ENCODE measurements around the gene GMDS. TPM values are rescaled to one million over a fixed set of nuclear protein-coding genes. Genes with fewer than 3 reads are reported as not detected.

The GMDS gene
- total and polyA plus RNA-seq, 5 experiments from 2014 or later, result 11.4 to 25.0 (median 22.3) TPM

DNA sequence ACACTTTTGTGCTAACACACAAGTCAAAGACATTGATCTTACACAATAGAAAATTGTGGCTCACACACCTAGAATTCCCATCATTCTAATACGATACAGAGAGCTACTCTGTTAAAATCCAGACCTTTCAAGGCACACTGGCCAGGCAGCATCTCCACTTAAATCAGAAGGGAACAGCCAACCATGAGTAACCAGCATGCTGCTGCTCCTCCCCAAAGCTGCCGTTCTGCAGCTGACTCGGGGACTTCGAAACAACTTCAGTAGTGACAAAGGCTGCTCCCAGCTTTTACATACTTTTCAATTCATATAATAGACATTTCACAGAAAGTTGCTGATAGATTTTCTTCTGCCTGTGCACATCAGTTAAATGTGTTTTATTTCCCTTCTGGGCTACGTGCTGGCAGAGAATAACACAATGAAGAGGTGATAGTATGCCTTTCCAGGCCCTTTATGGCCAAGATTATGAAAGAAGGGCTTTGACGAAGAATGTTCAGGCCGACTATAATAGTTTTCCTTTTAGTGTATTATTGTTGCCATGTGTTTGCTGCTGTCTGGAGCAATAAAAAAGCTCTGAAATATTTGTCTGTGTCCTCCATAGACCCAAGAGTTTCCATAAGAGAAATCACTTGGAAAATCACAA, 159.0 kb downstream of the GMDS start:
- H3K27ac Mint-ChIP-seq, result peak overlapping the region in 1 of 10 donors; percentile 6
- peaks cover 0 to 26% (median 16%) of the 10 kb centered on the region in 3 donors for H3K36me3 Mint-ChIP-seq
- H3K4me1 Mint-ChIP-seq, result peaks cover 15 to 20% (median 18%) of the 10 kb centered on the region in 4 donors
- DNase-seq (no peak), ATAC-seq (no peak)
- peaks cover 0 to 4% (median 0%) of the 10 kb centered on the region in 9 donors for H3K9me3 Mint-ChIP-seq
- POLR2A ChIA-PET, result no interaction called here
- H3K27me3 Mint-ChIP-seq, result peaks cover 0 to 2% (median 0%) of the 10 kb centered on the region in 5 donors
- H3K4me3 Mint-ChIP-seq, result no peak overlapping the region

DNA sequence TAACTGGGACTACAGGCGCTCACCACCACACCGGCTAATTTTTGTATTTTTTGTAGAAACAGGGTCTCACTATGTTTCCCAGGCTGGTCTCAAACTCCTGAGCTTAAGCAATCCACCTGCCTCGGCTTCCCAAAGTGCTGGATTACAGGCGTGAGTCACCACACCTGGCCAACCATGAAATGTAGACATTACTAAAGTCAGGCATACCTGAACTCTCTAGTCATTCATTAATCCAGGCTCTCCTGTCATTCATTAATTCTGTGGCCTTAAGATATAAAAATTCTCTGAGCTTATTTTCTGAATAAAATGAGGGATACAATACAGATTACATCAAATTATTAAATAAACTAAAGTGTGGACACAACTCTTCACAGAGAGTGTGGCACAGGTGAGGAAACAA, 159.7 kb downstream of the GMDS start:
- ATAC-seq (no peak), DNase-seq (no peak)
- peaks cover 18 to 26% (median 24%) of the 10 kb centered on the region in 4 donors for H3K4me1 Mint-ChIP-seq
- POLR2A ChIA-PET, result no interaction called here
- no peak overlapping the region for H3K27ac Mint-ChIP-seq
- H3K27me3 Mint-ChIP-seq, result no peaks in the 10 kb centered on the region
- H3K4me3 Mint-ChIP-seq, result no peak overlapping the region
- H3K36me3 Mint-ChIP-seq, result peaks cover under 1 to 18% (median 12%) of the 10 kb centered on the region in 3 donors
- H3K9me3 Mint-ChIP-seq, result peaks cover 0 to 5% (median 0%) of the 10 kb centered on the region in 9 donors

DNA sequence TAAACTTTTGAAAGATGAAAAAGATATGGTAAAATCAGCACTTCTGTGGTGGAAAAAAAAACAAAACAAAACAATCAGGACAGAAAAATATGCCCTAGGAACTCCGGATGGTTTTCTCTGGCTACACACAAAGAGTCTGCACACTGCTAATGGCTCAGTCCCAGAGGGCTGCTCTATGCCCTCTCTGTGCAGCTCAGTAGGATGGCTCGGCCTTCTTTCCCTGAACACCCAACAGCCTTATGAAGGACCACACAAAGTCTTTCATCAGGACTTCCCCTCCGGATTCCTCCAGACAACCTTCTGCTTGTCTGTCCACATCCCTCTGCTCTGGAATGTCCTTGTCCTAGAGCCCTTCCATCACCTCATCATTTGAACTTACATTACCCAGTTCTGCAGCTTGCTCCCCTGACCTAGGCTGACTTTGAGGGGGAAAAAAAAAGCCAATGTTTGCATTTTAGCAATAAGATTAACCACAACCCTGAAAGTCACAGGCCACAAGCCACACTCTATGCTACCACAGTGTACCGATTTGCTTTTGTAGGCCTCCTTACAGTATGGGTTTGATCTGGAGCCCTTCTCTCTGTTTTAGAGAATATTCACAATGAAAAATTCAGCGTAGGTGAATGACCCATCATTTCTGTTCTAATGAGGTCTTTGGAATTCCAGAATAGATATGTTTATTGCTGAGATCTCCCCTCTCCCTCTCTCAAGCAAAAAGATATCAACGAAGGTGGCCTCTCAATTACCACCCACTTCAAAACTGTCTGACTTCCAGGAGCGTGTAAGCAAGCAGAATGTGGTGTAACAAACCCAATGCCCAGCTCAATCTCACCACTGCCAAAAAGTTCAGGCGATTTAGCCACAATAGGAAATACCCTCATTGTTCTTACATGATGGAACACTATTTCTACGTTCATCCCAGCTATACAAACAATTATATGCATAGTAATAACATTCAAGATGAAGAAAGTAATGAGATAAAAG, 164.0 kb downstream of the GMDS start:
- ATAC-seq, result peak; percentile 65 to 96
- Mint-ChIP-seq H3K36me3 (peaks cover 6 to 29% (median 25%) of the 10 kb centered on the region in 3 donors), H3K9me3 (peaks cover 0 to 27% (median 17%) of the 10 kb centered on the region in 9 donors)

DNA sequence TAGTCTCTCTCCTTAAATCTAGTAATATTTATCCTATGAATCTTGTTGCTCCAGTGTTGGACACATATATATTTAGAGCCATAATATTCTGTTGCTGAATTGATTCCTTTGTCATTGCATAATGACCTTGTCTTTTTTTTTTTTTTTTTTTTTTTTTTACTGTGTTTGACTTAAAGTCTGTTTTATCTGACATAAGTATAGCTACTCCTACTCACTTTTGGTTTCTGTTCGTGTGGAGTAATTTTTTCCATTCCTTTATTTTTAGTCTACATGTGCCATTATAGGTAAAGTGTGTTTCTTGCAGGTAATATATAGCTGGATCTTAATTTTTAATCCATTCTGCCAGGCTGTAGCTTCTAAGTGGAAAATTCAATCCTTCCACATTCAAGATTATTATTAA, 166.5 kb downstream of the GMDS start:
- peaks cover 6 to 29% (median 25%) of the 10 kb centered on the region in 3 donors for H3K36me3 Mint-ChIP-seq
- H3K9me3 Mint-ChIP-seq, result peaks cover 0 to 27% (median 17%) of the 10 kb centered on the region in 9 donors
- H3K27me3 Mint-ChIP-seq, result no peaks in the 10 kb centered on the region
- POLR2A ChIA-PET, result no interaction called here
- H3K27ac Mint-ChIP-seq, result peak overlapping the region in 1 of 10 donors; percentile 60
- H3K4me3 Mint-ChIP-seq, result no peak overlapping the region
- ATAC-seq, result no peak
- no peak for DNase-seq
- peaks cover 20 to 33% (median 27%) of the 10 kb centered on the region in 4 donors for H3K4me1 Mint-ChIP-seq

More for the DNA sequence above, 164.0 kb downstream of the GMDS start:
- peak overlapping the region; percentile 3 to 73 (median 52) for H3K4me3 Mint-ChIP-seq
- DNase-seq, result peak in 5 of 10 donors; percentile 17 to 53 (median 37)
- H3K4me1 Mint-ChIP-seq, result peaks cover 21 to 33% (median 27%) of the 10 kb centered on the region in 4 donors
- peak overlapping the region in 7 of 10 donors; percentile 14 to 82 (median 43) for H3K27ac Mint-ChIP-seq
- POLR2A ChIA-PET, result interaction anchor here (0.6 kb wide), 1 partner anchor 530 kb away, joined by 4 read pairs; no protein-coding TSS in a partner anchor
- no peaks in the 10 kb centered on the region for H3K27me3 Mint-ChIP-seq

DNA sequence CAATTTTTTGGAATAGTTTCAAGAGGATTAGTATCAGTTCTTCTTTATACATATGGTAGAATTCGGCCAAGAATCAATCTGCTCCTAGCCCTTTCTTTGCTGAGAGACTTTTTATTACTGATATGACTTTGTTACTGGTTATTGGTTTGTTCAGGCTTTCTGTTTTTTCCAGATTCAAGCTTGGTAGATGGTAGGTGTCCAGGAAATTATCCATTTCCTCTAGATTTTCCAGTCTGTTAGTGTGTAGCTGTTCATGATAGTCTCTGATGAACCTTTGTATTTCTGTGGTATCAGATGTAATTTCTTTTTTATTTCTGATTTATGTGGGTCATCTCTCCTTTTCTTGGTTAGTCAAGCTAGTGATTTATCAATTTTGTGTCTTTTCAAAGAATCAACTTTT, 167.6 kb downstream of the GMDS start:
- H3K27me3 Mint-ChIP-seq, result no peaks in the 10 kb centered on the region
- H3K36me3 Mint-ChIP-seq, result peaks cover 6 to 29% (median 25%) of the 10 kb centered on the region in 3 donors
- H3K4me1 Mint-ChIP-seq, result peaks cover 16 to 32% (median 23%) of the 10 kb centered on the region in 4 donors
- POLR2A ChIA-PET, result no interaction called here
- H3K27ac Mint-ChIP-seq, result no peak overlapping the region
- DNase-seq, result no peak
- no peak overlapping the region for H3K4me3 Mint-ChIP-seq
- no peak for ATAC-seq
- peaks cover 0 to 27% (median 17%) of the 10 kb centered on the region in 9 donors for H3K9me3 Mint-ChIP-seq

DNA sequence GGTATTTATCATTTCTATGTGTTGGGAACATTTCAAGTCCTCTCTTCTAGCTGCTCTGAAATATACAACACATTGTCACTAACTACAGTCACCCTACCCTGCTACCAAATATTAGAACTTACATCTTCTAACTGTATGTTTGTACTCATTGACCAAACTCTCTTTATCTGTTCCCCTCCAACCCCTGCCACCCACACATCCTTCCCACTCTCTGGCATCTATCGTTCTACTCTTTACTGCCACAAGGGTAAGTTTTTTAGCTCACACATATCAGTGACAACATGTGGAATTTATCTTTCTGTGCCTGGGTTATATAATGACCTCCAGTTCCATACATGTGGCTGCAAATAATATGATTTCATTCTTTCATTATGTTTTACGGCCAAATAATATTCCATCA, 171.9 kb downstream of the GMDS start:
- no peak overlapping the region for H3K27ac Mint-ChIP-seq
- H3K4me3 Mint-ChIP-seq, result no peak overlapping the region
- peaks cover 0 to 14% (median 2%) of the 10 kb centered on the region in 4 donors for H3K4me1 Mint-ChIP-seq
- peaks cover 3 to 34% (median 22%) of the 10 kb centered on the region in 3 donors for H3K36me3 Mint-ChIP-seq
- H3K27me3 Mint-ChIP-seq, result no peaks in the 10 kb centered on the region
- peaks cover 3 to 32% (median 16%) of the 10 kb centered on the region in 9 donors for H3K9me3 Mint-ChIP-seq
- DNase-seq, result no peak
- no peak for ATAC-seq
- POLR2A ChIA-PET, result interaction anchor here (0.9 kb wide), 1 partner anchor 10 kb away, joined by 3 read pairs; no protein-coding TSS in a partner anchor

DNA sequence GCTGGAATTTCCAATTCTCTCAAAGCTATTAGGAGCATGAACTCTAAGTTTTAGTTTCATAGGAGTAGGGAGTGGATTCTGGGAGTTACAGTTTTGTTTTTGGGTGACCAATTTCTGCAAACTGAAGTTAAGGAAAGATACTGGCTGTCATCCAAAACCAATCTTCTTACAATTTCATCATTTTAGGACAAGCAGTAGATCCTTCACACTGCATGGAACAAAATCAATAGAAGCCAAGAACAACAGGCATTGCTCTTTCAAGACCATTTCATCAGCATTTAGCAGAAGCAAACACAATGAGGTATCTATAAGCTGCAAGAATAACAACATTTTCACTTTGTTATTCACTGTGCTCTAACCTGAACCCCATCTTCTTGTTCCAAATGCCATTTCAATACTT, 173.0 kb downstream of the GMDS start:
- Mint-ChIP-seq H3K4me1 (peaks cover 0 to 7% (median 2%) of the 10 kb centered on the region in 4 donors), H3K9me3 (peaks cover 1 to 24% (median 11%) of the 10 kb centered on the region in 9 donors), H3K36me3 (peaks cover 3 to 28% (median 12%) of the 10 kb centered on the region in 3 donors), H3K4me3 (no peak overlapping the region), H3K27ac (no peak overlapping the region), H3K27me3 (no peaks in the 10 kb centered on the region)
- POLR2A ChIA-PET, result no interaction called here
- DNase-seq (no peak), ATAC-seq (no peak)

DNA sequence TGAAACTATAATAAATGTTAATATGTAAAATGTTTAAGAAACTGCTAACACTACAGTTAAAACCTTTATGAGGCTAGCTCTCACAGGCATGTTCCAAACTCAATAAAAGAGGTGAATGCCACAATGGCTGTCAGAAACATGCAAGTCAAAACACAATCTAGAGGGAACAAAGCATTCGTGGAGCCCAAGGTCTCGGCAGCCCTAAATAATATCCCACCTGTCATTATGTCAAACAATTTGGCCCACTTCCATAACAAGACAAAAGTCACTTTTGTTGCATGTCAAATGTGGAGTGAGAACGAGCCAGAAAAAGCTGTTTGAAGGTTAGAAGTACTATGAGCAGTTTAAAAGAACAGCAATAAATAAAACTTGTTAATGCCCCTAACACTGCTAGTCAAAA, 181.9 kb downstream of the GMDS start:
- peaks cover 0 to 10% (median 0%) of the 10 kb centered on the region in 9 donors for H3K9me3 Mint-ChIP-seq
- DNase-seq (no peak), ATAC-seq (no peak)
- H3K27me3 Mint-ChIP-seq, result no peaks in the 10 kb centered on the region
- POLR2A ChIA-PET, result interaction anchor here (0.6 kb wide), 1 partner anchor 10 kb away, joined by 3 read pairs; no protein-coding TSS in a partner anchor
- H3K4me1 Mint-ChIP-seq, result peaks cover 0 to 7% (median 4%) of the 10 kb centered on the region in 4 donors
- H3K27ac Mint-ChIP-seq, result peak overlapping the region in 3 of 10 donors; percentile 15 to 56 (median 15)
- no peak overlapping the region for H3K4me3 Mint-ChIP-seq
- H3K36me3 Mint-ChIP-seq, result peaks cover 7 to 9% (median 8%) of the 10 kb centered on the region in 3 donors

DNA sequence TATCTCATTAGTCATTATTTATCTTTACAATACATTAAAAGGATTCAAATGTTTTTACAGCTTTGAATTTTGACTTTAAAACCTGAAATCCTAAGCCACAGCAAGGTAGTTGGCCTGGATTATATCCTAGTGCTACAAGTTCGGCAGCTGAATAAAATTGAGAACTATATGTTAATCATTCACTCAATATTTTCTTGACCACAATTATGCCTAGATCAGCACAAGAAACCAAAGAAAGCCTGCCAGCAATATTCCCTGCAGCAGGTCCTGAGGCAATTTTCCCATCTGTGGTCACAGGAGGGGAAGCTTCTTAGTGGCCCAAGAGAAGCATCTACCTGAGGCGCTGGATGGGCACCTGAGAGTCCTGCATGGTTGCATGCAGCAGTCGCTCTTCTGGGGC, 183.5 kb downstream of the GMDS start:
- H3K27ac Mint-ChIP-seq, result peak overlapping the region in 2 of 10 donors; percentile 35 to 37
- POLR2A ChIA-PET, result no interaction called here
- H3K36me3 Mint-ChIP-seq, result peaks cover 11 to 13% (median 12%) of the 10 kb centered on the region in 3 donors

DNA sequence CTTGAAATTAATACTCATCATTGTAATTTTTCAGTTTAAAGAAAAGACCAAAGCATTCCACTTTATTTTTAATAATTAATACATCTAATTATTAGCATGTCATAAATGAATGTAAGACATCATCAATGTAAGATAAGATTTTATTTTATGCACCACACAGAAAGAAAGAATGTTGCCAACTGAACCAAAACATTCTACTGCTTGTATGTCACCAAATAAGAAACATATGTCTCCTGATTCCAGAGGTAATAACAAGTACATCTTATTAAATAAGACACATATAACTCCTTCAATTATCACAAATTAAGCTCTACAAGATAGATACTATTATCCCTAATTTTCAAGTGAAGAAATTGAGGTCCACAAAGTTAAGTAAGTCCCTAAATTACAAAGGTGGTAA, 189.5 kb downstream of the GMDS start:
- Mint-ChIP-seq H3K4me1 (peaks cover 0 to 7% (median under 1%) of the 10 kb centered on the region in 4 donors), H3K4me3 (no peak overlapping the region), H3K27me3 (no peaks in the 10 kb centered on the region), H3K36me3 (peaks cover 9 to 24% (median 13%) of the 10 kb centered on the region in 3 donors), H3K9me3 (peaks cover 0 to 4% (median 0%) of the 10 kb centered on the region in 9 donors), H3K27ac (no peak overlapping the region)
- ATAC-seq, result no peak
- no peak for DNase-seq
- POLR2A ChIA-PET, result no interaction called here

More for the DNA sequence above, 183.5 kb downstream of the GMDS start:
- peaks cover 0 to 8% (median 5%) of the 10 kb centered on the region in 4 donors for H3K4me1 Mint-ChIP-seq
- H3K4me3 Mint-ChIP-seq, result no peak overlapping the region
- DNase-seq (no peak), ATAC-seq (no peak)
- peaks cover 0 to 8% (median 0%) of the 10 kb centered on the region in 9 donors for H3K9me3 Mint-ChIP-seq
- H3K27me3 Mint-ChIP-seq, result no peaks in the 10 kb centered on the region

DNA sequence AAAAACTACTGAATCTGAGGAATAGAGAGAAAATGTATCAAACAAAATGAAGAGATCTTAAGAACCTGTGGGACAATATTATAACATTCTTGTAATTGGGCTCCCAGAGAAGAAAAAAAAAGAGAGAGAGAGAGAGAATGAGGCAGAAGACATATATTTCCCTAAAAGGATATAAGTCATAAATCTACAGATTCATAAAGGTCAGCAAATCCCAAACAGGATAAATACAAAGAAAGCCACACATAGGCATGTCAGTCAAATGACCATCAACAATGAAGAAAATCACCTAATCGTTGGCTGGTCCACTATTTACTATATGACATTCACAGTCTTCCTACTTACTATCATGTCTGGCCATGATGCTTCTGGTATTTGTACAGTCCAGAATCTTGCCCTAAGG, 190.3 kb downstream of the GMDS start:
- DNase-seq (no peak), ATAC-seq (no peak)
- Mint-ChIP-seq H3K4me3 (no peak overlapping the region), H3K9me3 (peaks cover 0 to 4% (median 0%) of the 10 kb centered on the region in 9 donors), H3K36me3 (peaks cover 7 to 25% (median 10%) of the 10 kb centered on the region in 3 donors), H3K4me1 (peaks cover 0 to 4% (median under 1%) of the 10 kb centered on the region in 4 donors), H3K27me3 (no peaks in the 10 kb centered on the region), H3K27ac (peak overlapping the region in 1 of 10 donors; percentile 31)
- POLR2A ChIA-PET, result no interaction called here

DNA sequence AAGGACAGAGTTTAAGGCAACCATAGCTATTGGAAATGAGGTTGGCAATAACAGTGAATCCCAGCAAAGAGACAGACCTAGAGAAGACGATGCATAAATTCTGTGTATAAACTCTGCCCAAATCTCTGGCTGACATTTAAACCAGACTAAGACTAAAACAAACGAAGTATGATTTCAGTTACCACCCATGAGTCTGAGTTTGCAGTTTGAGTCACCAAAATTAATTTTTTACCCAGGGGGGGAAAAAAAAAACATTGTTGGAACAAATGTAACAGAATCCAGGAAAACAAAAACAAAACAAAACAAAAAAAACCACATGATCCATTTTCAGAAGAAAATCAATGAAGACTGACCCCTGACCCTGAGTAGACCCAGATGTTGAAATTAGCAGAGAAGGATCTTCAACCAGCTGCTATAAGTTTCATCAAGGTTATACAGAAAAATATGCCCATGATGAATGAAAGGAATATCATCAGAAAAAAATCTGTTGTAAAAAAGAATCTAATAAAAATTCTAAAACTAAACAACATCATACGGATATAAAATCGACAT, 190.8 kb downstream of the GMDS start:
- Mint-ChIP-seq H3K4me1 (peaks cover 0 to 8% (median under 1%) of the 10 kb centered on the region in 4 donors), H3K4me3 (no peak overlapping the region), H3K27me3 (no peaks in the 10 kb centered on the region), H3K9me3 (peaks cover 0 to 5% (median 1%) of the 10 kb centered on the region in 9 donors), H3K27ac (no peak overlapping the region), H3K36me3 (peaks cover 11 to 26% (median 12%) of the 10 kb centered on the region in 3 donors)
- DNase-seq (no peak), ATAC-seq (no peak)
- POLR2A ChIA-PET, result no interaction called here

All from naive thymus-derived CD8-positive, alpha-beta T cell (primary cell).